GM12873 (cell line): Measurements from ENCODE around the gene PRKCSH.

Experiments used
- TF ChIP-seq, protein P1 (sequence below): IDR thresholded peaks from 2 replicates; pipeline ENCODE4 v1.5.1; 2012; ENCODE audit warnings: low read depth, mild to moderate bottlenecking, moderate library complexity, low read length, control low read depth; ENCODE audit not compliant: insufficient read depth; ENCODE audit errors: missing control alignments

Gene PRKCSH

GRCh38 chr19:11416346-11417052 lies 18.9 kb upstream of the PRKCSH start:
- TF ChIP-seq, protein P1, sequence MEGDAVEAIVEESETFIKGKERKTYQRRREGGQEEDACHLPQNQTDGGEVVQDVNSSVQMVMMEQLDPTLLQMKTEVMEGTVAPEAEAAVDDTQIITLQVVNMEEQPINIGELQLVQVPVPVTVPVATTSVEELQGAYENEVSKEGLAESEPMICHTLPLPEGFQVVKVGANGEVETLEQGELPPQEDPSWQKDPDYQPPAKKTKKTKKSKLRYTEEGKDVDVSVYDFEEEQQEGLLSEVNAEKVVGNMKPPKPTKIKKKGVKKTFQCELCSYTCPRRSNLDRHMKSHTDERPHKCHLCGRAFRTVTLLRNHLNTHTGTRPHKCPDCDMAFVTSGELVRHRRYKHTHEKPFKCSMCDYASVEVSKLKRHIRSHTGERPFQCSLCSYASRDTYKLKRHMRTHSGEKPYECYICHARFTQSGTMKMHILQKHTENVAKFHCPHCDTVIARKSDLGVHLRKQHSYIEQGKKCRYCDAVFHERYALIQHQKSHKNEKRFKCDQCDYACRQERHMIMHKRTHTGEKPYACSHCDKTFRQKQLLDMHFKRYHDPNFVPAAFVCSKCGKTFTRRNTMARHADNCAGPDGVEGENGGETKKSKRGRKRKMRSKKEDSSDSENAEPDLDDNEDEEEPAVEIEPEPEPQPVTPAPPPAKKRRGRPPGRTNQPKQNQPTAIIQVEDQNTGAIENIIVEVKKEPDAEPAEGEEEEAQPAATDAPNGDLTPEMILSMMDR: no peak

GRCh38 chr19:11418094-11418548 lies 17.3 kb upstream of the PRKCSH start:
- TF ChIP-seq, protein P1: no peak

GRCh38 chr19:11418549-11419506 lies 16.6 kb upstream of the PRKCSH start, which contains the start of gene RGL3:
RGL3 (minus strand) TSS chr19:11419314; CDS start chr19:11419278, 36 bp downstream.
- TF ChIP-seq, protein P1: no peak

DNA sequence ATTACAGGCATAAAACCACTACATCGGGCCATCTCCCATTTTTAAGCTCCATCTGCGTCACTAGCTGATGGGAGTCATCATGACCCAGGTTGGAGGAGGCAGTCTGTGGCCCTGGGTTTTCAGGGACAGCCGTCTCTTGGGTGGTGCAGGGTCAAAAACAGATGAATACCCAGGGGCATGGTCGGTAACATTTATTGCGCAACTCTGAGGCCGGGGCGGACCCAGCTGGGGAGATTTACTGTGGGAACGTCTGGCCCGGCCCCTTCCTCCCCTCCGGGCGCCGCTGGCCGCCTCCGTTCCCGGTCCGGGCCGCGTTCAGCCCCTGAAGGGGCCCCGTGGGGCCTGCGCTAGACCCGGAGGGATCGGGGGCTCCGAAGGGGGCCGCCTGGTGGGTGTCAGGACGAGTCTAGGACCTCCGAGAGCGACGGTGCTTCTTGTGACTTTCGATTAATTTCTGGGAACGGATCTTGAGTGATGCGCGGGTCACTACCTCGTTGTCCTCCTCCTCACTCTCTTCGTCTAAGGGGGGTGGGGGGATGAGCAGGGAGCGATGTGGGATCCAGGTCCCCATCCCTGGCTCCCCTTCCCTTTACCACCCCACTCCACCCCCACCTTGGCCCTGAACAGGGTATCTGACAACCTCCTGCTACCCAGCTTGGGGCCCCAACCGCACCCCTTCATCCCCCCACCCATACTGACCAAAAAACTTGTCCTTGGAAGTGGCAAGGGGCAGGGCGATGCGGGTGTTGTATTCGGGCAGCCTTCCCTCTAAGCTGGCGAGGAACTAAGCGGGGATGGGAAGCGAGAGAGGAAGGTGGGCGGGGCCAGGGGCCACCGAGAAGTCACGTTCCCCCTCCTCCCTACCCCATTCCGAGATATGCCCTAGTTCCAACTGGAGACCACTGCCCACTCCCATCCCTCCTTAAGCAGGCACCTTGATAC lies 14.7 kb upstream of the PRKCSH start:
- TF ChIP-seq, protein P1: no peak

DNA sequence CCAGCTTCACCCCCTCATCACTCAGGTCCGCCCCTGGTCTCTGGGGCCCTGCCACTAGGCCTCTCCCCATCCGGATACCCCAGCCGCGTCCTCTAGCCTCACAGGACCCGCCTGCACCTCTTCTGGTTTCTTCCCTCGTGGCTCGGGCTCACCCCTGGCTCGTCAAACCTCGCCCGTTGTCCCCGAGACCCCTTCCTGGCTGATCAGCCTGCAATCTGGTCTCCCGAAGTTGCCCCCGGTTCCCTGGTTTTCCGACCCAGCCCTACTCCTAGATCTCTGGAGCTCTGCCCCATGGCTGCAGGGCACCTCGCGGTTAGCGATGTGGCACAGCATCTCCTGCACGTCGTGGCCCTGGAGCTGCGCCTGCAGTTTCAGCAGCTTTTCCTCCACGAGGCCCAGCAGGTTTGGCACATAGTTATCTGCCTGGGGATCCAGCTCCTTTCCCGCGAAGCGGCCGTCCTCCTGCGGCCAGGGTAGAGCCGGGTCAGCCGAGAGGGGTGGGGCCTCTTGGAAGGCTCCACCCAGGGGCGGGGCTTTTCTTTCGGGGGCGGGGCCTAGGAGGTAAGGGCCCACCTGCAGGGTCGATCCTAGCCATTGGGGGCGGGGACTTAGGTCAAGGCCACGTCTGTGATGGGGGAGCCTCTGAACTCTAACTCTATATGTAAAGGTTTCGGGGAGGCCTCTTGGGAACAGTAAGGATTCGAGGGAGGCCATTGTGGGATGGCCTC lies 13.9 kb upstream of the PRKCSH start:
- TF ChIP-seq, protein P1: no peak

- TF ChIP-seq, protein P1: no peak
Measured at GRCh38 chr19:11422163-11423065, 13.0 kb upstream of the PRKCSH start.
